Measurements from ENCODE around the gene SLC25A43.

DNA sequence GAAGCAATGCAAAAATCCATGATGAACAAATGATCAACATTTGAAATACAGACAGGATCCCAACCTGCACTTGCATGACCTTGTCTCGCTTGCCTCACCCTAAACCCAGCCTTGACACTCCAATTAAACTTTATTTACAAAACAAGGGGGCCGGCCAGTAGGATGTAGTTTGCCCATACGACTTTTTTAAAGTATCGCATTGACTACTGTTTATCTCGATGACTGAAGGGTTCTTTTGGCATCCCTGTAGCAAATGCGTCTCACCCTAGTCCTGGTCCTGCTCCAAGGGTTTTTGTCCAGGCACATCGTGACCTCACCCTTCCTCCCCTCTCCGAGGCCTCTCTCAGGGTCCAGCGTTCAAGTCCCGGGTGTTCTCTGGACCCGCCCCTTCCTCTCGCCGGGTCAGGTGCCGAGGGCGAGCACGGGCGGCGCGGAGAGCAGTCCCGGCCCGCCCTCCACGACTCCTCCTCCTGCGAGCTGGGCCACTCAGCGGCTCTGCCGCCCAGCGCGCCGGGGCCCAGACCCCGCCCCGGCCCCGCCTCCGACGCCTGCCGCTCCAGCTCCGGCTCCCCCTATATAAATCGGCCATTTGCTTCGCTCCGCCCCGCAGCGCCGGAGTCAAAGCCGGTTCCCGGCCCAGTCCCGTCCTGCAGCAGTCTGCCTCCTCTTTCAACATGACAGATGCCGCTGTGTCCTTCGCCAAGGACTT, 68.9 kb downstream of the SLC25A43 start, which contains the start of gene SLC25A5:
- TF ChIP-seq, protein P1, sequence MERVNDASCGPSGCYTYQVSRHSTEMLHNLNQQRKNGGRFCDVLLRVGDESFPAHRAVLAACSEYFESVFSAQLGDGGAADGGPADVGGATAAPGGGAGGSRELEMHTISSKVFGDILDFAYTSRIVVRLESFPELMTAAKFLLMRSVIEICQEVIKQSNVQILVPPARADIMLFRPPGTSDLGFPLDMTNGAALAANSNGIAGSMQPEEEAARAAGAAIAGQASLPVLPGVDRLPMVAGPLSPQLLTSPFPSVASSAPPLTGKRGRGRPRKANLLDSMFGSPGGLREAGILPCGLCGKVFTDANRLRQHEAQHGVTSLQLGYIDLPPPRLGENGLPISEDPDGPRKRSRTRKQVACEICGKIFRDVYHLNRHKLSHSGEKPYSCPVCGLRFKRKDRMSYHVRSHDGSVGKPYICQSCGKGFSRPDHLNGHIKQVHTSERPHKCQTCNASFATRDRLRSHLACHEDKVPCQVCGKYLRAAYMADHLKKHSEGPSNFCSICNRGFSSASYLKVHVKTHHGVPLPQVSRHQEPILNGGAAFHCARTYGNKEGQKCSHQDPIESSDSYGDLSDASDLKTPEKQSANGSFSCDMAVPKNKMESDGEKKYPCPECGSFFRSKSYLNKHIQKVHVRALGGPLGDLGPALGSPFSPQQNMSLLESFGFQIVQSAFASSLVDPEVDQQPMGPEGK (tag by site-specific recombination; IDR thresholded peaks at IDR 0.05), result no peak
- TF ChIP-seq GLI2 (tag by site-specific recombination; IDR thresholded peaks at IDR 0.05; ENCODE audit: borderline replicate concordance, low read depth) (no peak), ZNF214 (tag by site-specific recombination; IDR thresholded peaks at IDR 0.05; ENCODE audit: borderline replicate concordance) (no peak), ZNF416 (tag by site-specific recombination; IDR thresholded peaks at IDR 0.05) (no peak), ZNF561 (tag by site-specific recombination; IDR thresholded peaks at IDR 0.05; ENCODE audit: borderline replicate concordance) (no peak), ZSCAN30 (tag by site-specific recombination; IDR thresholded peaks at IDR 0.05) (no peak), BCL11A (tag by site-specific recombination; IDR thresholded peaks at IDR 0.05; ENCODE audit: low read depth) (no peak)
- TF ChIP-seq, protein P2, sequence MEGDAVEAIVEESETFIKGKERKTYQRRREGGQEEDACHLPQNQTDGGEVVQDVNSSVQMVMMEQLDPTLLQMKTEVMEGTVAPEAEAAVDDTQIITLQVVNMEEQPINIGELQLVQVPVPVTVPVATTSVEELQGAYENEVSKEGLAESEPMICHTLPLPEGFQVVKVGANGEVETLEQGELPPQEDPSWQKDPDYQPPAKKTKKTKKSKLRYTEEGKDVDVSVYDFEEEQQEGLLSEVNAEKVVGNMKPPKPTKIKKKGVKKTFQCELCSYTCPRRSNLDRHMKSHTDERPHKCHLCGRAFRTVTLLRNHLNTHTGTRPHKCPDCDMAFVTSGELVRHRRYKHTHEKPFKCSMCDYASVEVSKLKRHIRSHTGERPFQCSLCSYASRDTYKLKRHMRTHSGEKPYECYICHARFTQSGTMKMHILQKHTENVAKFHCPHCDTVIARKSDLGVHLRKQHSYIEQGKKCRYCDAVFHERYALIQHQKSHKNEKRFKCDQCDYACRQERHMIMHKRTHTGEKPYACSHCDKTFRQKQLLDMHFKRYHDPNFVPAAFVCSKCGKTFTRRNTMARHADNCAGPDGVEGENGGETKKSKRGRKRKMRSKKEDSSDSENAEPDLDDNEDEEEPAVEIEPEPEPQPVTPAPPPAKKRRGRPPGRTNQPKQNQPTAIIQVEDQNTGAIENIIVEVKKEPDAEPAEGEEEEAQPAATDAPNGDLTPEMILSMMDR (tag by site-specific recombination; IDR thresholded peaks at IDR 0.05), result no peak
- TF ChIP-seq, protein P3, sequence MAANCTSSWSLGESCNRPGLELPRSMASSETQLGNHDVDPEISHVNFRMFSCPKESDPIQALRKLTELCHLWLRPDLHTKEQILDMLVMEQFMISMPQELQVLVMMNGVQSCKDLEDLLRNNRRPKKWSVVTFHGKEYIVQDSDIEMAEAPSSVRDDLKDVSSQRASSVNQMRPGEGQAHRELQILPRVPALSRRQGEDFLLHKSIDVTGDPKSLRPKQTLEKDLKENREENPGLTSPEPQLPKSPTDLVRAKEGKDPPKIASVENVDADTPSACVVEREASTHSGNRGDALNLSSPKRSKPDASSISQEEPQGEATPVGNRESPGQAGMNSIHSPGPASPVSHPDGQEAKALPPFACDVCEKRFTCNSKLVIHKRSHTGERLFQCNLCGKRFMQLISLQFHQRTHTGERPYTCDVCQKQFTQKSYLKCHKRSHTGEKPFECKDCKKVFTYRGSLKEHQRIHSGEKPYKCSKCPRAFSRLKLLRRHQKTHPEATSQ (tag by site-specific recombination; IDR thresholded peaks at IDR 0.05), result no peak

Data from HEK293 (cell line).